A549 (cell line): ENCODE measurements around the gene MBNL1. TPM values are rescaled to one million over a fixed set of nuclear protein-coding genes. Genes with fewer than 3 reads are reported as not detected.

ENCODE experiments used
- ATAC-seq, 2 experiments: fragments of 200-7000 bp in 1 of 2; fragments of >200 bp in 1 of 2; cut with Nextera tagmentation in 1 of 2; cut with Tn5 transposase in 1 of 2; 3 replicates each; pipeline versions ENCODE4 v1.8.0 to v1.9.1; 2018 to 2020; ENCODE audit warnings: mild to moderate bottlenecking in 1 of 2, moderate library complexity in 1 of 2
- CTCF ChIA-PET: fragments of 300-600 bp; sonication (Branson Sonifier 250); formaldehyde crosslinking; extraction: SDS; loops from one replicate; lab custom pipeline; 2021; ENCODE audit warnings: antibody characterized with exemption, inconsistent platforms; lab: Yijun Ruan, JAX
- POLR2A ChIA-PET: fragments of 350-600 bp; formaldehyde crosslinking; extraction: SDS; loops from one replicate; lab custom pipeline; 2021; ENCODE audit warnings: antibody characterized with exemption, inconsistent platforms; lab: Yijun Ruan, JAX
- DNase-seq, 2 experiments: peaks; one replicate each; pipeline versions ENCODE4 v3.0.0 to v3.0.0-alpha.2; 2011 to 2016; ENCODE audit warnings: low read depth in 1 of 2, low spot score in 1 of 2
- FAIRE-seq: peaks from 2 replicates; lab custom pipeline; 2011; peaks lifted over from hg19 to GRCh38; lab: Jason Lieb, UNC
- H3K27ac ChIP-seq, 2 experiments: fragments of >200 bp; sonication (Bioruptor Twin); formaldehyde crosslinking; 3 replicates each; pipeline ENCODE4 v1.5.1; 2016 to 2017
- H3K4me1 ChIP-seq: fragments of >200 bp; sonication (Bioruptor Twin); formaldehyde crosslinking; 3 replicates; pipeline ENCODE4 v1.6.1; 2016
- H3K4me2 ChIP-seq: fragments of >200 bp; sonication (Bioruptor Twin); formaldehyde crosslinking; 3 replicates; pipeline ENCODE4 v1.6.1; 2016
- H3K4me3 ChIP-seq: fragments of >200 bp; sonication (Bioruptor Twin); formaldehyde crosslinking; 3 replicates; pipeline ENCODE4 v1.5.1; 2016
- H3K9me3 ChIP-seq: fragments of >200 bp; sonication (Bioruptor Twin); formaldehyde crosslinking; 3 replicates; pipeline ENCODE4 v1.6.1; 2016
- BHLHE40 ChIP-seq: IDR thresholded peaks from 2 replicates; pipeline ENCODE4 v1.6.1; 2012; ENCODE audit warnings: low read depth, low read length, inconsistent platforms
- CBX8 ChIP-seq: fragments of 200-600 bp; sonication (generic); IDR thresholded peaks from 2 replicates; pipeline ENCODE4 v1.6.1; 2016
- CHD4 ChIP-seq: fragments of 200-600 bp; sonication (generic); IDR thresholded peaks from 2 replicates; pipeline ENCODE4 v1.6.1; 2016; ENCODE audit warnings: antibody characterized with exemption, mild to moderate bottlenecking, borderline replicate concordance
- E2F6 ChIP-seq: IDR thresholded peaks from 2 replicates; pipeline ENCODE4 v1.6.1; 2012; ENCODE audit warnings: low read depth, borderline replicate concordance
- EHF ChIP-seq: fragments of 250-450 bp; sonication (Bioruptor Pico); IDR thresholded peaks from 2 replicates; pipeline ENCODE4 v1.5.0; 2020; ENCODE audit warnings: mild to moderate bottlenecking
- EHMT2 ChIP-seq: fragments of 200-600 bp; sonication (generic); IDR thresholded peaks from 2 replicates; pipeline ENCODE4 v1.6.1; 2016; ENCODE audit warnings: antibody characterized with exemption, low read depth, mild to moderate bottlenecking, moderate library complexity
- ELK1 ChIP-seq: fragments of 150-350 bp; IDR thresholded peaks from 2 replicates; pipeline ENCODE4 v1.6.1; 2014; ENCODE audit warnings: low read depth, mild to moderate bottlenecking, low read length
- EP300 ChIP-seq, 2 experiments: fragments of >200 bp; sonication (Bioruptor Twin); formaldehyde crosslinking; IDR thresholded peaks; 2 replicates in 1 of 2; 3 replicates in 1 of 2; pipeline ENCODE4 v1.6.1; 2016 to 2017
- HDAC2 ChIP-seq: fragments of 200-600 bp; sonication (generic); IDR thresholded peaks from 2 replicates; pipeline ENCODE4 v1.6.1; 2016
- HEYL ChIP-seq: fragments of 250-450 bp; sonication (Bioruptor Pico); IDR thresholded peaks from 2 replicates; pipeline ENCODE4 v1.8.0; 2021; ENCODE audit warnings: mild to moderate bottlenecking, moderate library complexity
- HMGXB4 ChIP-seq: fragments of 250-450 bp; sonication (Bioruptor Pico); IDR thresholded peaks from 2 replicates; pipeline ENCODE4 v1.5.0; 2021; ENCODE audit warnings: mild to moderate bottlenecking, moderate library complexity, borderline replicate concordance
- HOXA7 ChIP-seq: fragments of 250-450 bp; sonication (Bioruptor Pico); IDR thresholded peaks from 2 replicates; pipeline ENCODE4 v1.5.0; 2020; ENCODE audit warnings: mild to moderate bottlenecking, moderate library complexity
- HOXB5 ChIP-seq: fragments of 250-450 bp; sonication (Bioruptor Pico); IDR thresholded peaks from 2 replicates; pipeline ENCODE4 v1.5.0; 2020; ENCODE audit warnings: mild to moderate bottlenecking, moderate library complexity
- KDM1A ChIP-seq: fragments of 200-600 bp; sonication (generic); IDR thresholded peaks from 2 replicates; pipeline ENCODE4 v1.6.1; 2016; ENCODE audit warnings: low read depth, mild to moderate bottlenecking
- KDM5A ChIP-seq: fragments of 200-600 bp; sonication (generic); IDR thresholded peaks from 2 replicates; pipeline ENCODE4 v1.6.1; 2016; ENCODE audit warnings: antibody characterized with exemption, mild to moderate bottlenecking
- MAFK ChIP-seq: fragments of 450-650 bp; IDR thresholded peaks from 2 replicates; pipeline ENCODE4 v1.6.1; 2014; ENCODE audit not compliant: partially characterized antibody
- MAX ChIP-seq: IDR thresholded peaks from 2 replicates; pipeline ENCODE4 v1.6.1; 2012
- MAZ ChIP-seq: fragments of 150-350 bp; IDR thresholded peaks from 2 replicates; pipeline ENCODE4 v1.6.1; 2014; ENCODE audit warnings: antibody characterized with exemption, low read depth, low read length, borderline replicate concordance
- MYC ChIP-seq: IDR thresholded peaks from 2 replicates; pipeline ENCODE4 v1.6.1; 2012; ENCODE audit warnings: mild to moderate bottlenecking, inconsistent platforms, low read length, improper control_type of control experiment, borderline replicate concordance
- NR3C1 ChIP-seq: fragments of >200 bp; sonication (Bioruptor Twin); formaldehyde crosslinking; IDR thresholded peaks from 3 replicates; pipeline ENCODE4 v1.6.1; 2017
- PHF8 ChIP-seq: fragments of 200-600 bp; sonication (generic); IDR thresholded peaks from 2 replicates; pipeline ENCODE4 v1.6.1; 2016; ENCODE audit warnings: low read depth, mild to moderate bottlenecking, antibody characterized with exemption, moderate library complexity, borderline replicate concordance
- RNF2 ChIP-seq: fragments of 200-600 bp; sonication (generic); IDR thresholded peaks from 2 replicates; pipeline ENCODE4 v1.6.1; 2016; ENCODE audit warnings: low read depth, mild to moderate bottlenecking, antibody characterized with exemption, moderate library complexity, borderline replicate concordance
- ZC3H11A ChIP-seq: fragments of 450-650 bp; IDR thresholded peaks from 2 replicates; pipeline ENCODE4 v1.6.1; 2014; ENCODE audit warnings: antibody characterized with exemption, mild to moderate bottlenecking
- WGBS: methylation state at CpG from one replicate; pipeline ENCODE4 v1.1.6; 2017; ENCODE audit errors: missing lambda C conversion rate; 5-methylcytosine and 5-hydroxymethylcytosine counted together
- polyA plus RNA-seq, 4 experiments: library from polyadenylated mRNA; depleted of rRNA in 3 of 4; stranded (reverse); fragments of >200 nt; fragmentation: RNase III in 1 of 4; extraction: RNeasy Plus Mini Kit Qiagen cat#74134 plus additional on column Dnase treatment in 1 of 4; gene quantifications; 2 replicates in 3 of 4; 3 replicates in 1 of 4; pipeline ENCODE4 v1.2.3, GENCODE V29; 2011 to 2017
- TF ChIP-seq, protein P1 (sequence below): IDR thresholded peaks from 2 replicates; pipeline ENCODE4 v1.6.1; 2012

The MBNL1 gene
- polyA plus RNA-seq, 2 of the 4 experiments (the other 2 are of a cell fraction), result 60.5 to 92.5 TPM

DNA sequence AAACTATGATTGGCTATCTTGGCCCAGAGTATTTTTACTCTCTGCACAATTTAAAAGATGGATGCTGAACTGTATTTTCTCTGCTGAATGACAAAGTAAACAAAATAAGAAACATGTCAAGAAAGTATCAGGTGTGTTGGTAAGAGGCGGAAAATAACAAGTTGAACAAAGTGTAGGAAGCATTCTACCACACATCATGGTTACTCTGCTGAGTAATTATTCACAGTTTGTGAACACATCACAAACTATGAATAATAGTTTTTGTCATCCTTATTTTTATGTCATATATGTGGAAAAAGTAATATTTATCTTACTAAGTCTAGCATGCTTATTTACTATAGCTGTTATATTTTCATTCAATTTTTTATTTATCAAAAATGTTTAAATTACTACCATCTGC is 229.2 kb downstream of the MBNL1 start:
- POLR2A ChIA-PET, result no interaction called here
- H3K27ac ChIP-seq, result no peak overlapping the region
- WGBS, result 86% methylated on average over 1 of the region's 1 CpG
- no peak overlapping the region for H3K4me3 ChIP-seq
- TF ChIP-seq ELK1, result no peak
- TF ChIP-seq MYC, result no peak
- no peak for TF ChIP-seq EHMT2
- TF ChIP-seq E2F6, result no peak
- TF ChIP-seq NR3C1, result no peak
- TF ChIP-seq RNF2, result no peak
- TF ChIP-seq, protein P1, sequence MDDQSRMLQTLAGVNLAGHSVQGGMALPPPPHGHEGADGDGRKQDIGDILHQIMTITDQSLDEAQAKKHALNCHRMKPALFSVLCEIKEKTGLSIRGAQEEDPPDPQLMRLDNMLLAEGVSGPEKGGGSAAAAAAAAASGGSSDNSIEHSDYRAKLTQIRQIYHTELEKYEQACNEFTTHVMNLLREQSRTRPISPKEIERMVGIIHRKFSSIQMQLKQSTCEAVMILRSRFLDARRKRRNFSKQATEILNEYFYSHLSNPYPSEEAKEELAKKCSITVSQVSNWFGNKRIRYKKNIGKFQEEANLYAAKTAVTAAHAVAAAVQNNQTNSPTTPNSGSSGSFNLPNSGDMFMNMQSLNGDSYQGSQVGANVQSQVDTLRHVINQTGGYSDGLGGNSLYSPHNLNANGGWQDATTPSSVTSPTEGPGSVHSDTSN, result no peak
- no peak for TF ChIP-seq ZC3H11A
- no peak for TF ChIP-seq MAX
- TF ChIP-seq HMGXB4 (CRISPR knock-in tag), result no peak
- TF ChIP-seq EP300 (IDR thresholded peaks at IDR 0.05), result no peak
- CTCF ChIA-PET, result no interaction called here
- H3K9me3 ChIP-seq, result no peaks in the 10 kb centered on the region
- ATAC-seq (no peak), DNase-seq (no peak), FAIRE-seq (peak; percentile 72)
- H3K4me1 ChIP-seq, result no peaks in the 10 kb centered on the region
- no peak overlapping the region for H3K4me2 ChIP-seq

- H3K4me3 ChIP-seq, result no peak overlapping the region
- H3K27ac ChIP-seq, result no peak overlapping the region
- CTCF ChIA-PET, result no interaction called here
- TF ChIP-seq BHLHE40 (no peak), KDM5A (no peak), MYC (no peak), CBX8 (no peak), HEYL (CRISPR knock-in tag) (no peak), PHF8 (no peak), ZC3H11A (no peak), EHF (no peak), KDM1A (no peak), MAZ (no peak), ELK1 (no peak), HDAC2 (no peak), MAFK (no peak), RNF2 (no peak), CHD4 (no peak), HOXB5 (no peak), HOXA7 (CRISPR knock-in tag) (no peak)
- FAIRE-seq (no peak), ATAC-seq (no peak), DNase-seq (no peak)
- no peaks in the 10 kb centered on the region for H3K9me3 ChIP-seq
- 39% methylated on average over 4 of the region's 4 CpGs for WGBS
- H3K4me1 ChIP-seq, result no peaks in the 10 kb centered on the region
- POLR2A ChIA-PET, result no interaction called here
- no peak overlapping the region for H3K4me2 ChIP-seq
These were observed 231.2 kb downstream of the MBNL1 start for GRCh38 chr3:152499791-152500385.
